Left ventricle myocardium inferior (tissue), 1 donor: ENCODE data around the gene CABS1. TPM values are rescaled to one million over a fixed set of nuclear protein-coding genes. Genes with fewer than 3 reads are reported as not detected.

Experiments used
- DNase-seq: peaks from one replicate; pipeline ENCODE4 v3.0.0-alpha.2; 2020
- H3K27ac ChIP-seq: fragments of 200-600 bp; replicated peaks from 2 replicates; pipeline ENCODE4 v1.8.0; 2021
- H3K27me3 ChIP-seq: fragments of 200-600 bp; 2 replicates; pipeline ENCODE4 v1.8.0; 2021; ENCODE audit warnings: low read depth
- H3K36me3 ChIP-seq: fragments of 200-600 bp; 2 replicates; pipeline ENCODE4 v1.8.0; 2021
- H3K4me1 ChIP-seq: fragments of 200-600 bp; 2 replicates; pipeline ENCODE4 v1.8.0; 2021
- H3K4me3 ChIP-seq: fragments of 200-600 bp; 2 replicates; pipeline ENCODE4 v1.8.0; 2021; ENCODE audit warnings: mild to moderate bottlenecking, moderate library complexity
- H3K9me3 ChIP-seq: fragments of 200-600 bp; replicated peaks from 2 replicates; pipeline ENCODE4 v1.8.0; 2021
- CTCF ChIP-seq: fragments of 200-600 bp; IDR thresholded peaks from 2 replicates; pipeline ENCODE4 v1.8.0; 2021; ENCODE audit warnings: antibody characterized with exemption, mild to moderate bottlenecking, borderline replicate concordance
- intact Hi-C: fragments of 100-400 bp; cut with micrococcal nuclease; formaldehyde crosslinking; loops from one replicate; pipeline ENCODE4 v1.11.0; 2022
- total RNA-seq: library from RNA; stranded (reverse); fragmentation: NEBNext Ultra II Directional; extraction: Animal tissue kit (Norgen Biotek cat#: 25700); gene quantifications from one replicate; pipeline ENCODE4 v1.2.1, GENCODE V29; 2021
- donor health status: DM: no; HTN: yes; CAD: no; lungs with severe emphysema.

The CABS1 gene
- total RNA-seq, 1 donor from 2014 or later: not detected

GRCh38 chr4:70360460-70360859, 25.7 kb downstream of the CABS1 start, which contains the start of gene SMR3A:
TSS of gene SMR3A (plus strand) at chr4:70360760. CDS start at chr4:70362116, 1,356 bp downstream.
- H3K27ac ChIP-seq: no peak within 1 kb of the TSS
- H3K4me1 ChIP-seq: no peaks in the 10 kb centered on the region
- no peak within 1 kb of the TSS for H3K4me3 ChIP-seq
- intact Hi-C loops: no loop called here
- TF ChIP-seq CTCF: no peak
- no peaks in the 10 kb centered on the region for H3K27me3 ChIP-seq
- peaks cover under 1% of the 10 kb centered on the region for H3K9me3 ChIP-seq
- H3K36me3 ChIP-seq: no peaks in the 10 kb centered on the region
- DNase-seq: no peak

- Histone ChIP-seq H3K27me3 (no peaks in the 10 kb centered on the region), H3K4me1 (no peaks in the 10 kb centered on the region), H3K36me3 (no peaks in the 10 kb centered on the region), H3K27ac (no peak overlapping the region), H3K4me3 (no peak overlapping the region), H3K9me3 (no peaks in the 10 kb centered on the region)
- intact Hi-C loops: no loop called here
- DNase-seq: no peak
- no peak for TF ChIP-seq CTCF
These were observed 29.2 kb downstream of the CABS1 start for GRCh38 chr4:70364002-70364401.

- no peaks in the 10 kb centered on the region for H3K4me1 ChIP-seq
- intact Hi-C loops: no loop called here
These were observed 30.7 kb downstream of the CABS1 start for GRCh38 chr4:70365479-70365878.

GRCh38 chr4:70367813-70368212, 33.0 kb downstream of the CABS1 start:
- Histone ChIP-seq H3K4me3 (no peak overlapping the region), H3K27ac (no peak overlapping the region), H3K36me3 (no peaks in the 10 kb centered on the region), H3K9me3 (no peaks in the 10 kb centered on the region), H3K27me3 (no peaks in the 10 kb centered on the region), H3K4me1 (no peaks in the 10 kb centered on the region)
- DNase-seq: no peak
- intact Hi-C loops: no loop called here
- no peak for TF ChIP-seq CTCF

More at GRCh38 chr4:70365479-70365878, 30.7 kb downstream of the CABS1 start:
- no peak for DNase-seq
- Histone ChIP-seq H3K27ac (no peak overlapping the region), H3K4me3 (no peak overlapping the region), H3K9me3 (no peaks in the 10 kb centered on the region), H3K27me3 (no peaks in the 10 kb centered on the region), H3K36me3 (no peaks in the 10 kb centered on the region)
- TF ChIP-seq CTCF: no peak

GRCh38 chr4:70371987-70372386, 37.2 kb downstream of the CABS1 start:
- no peak overlapping the region for H3K27ac ChIP-seq
- H3K36me3 ChIP-seq: no peaks in the 10 kb centered on the region
- H3K4me3 ChIP-seq: no peak overlapping the region
- TF ChIP-seq CTCF: no peak
- H3K4me1 ChIP-seq: no peaks in the 10 kb centered on the region
- intact Hi-C loops: no loop called here
- H3K27me3 ChIP-seq: no peaks in the 10 kb centered on the region
- DNase-seq: no peak
- H3K9me3 ChIP-seq: peaks cover 10% of the 10 kb centered on the region
